HEK293 (cell line): ENCODE results near the gene RNF144A.

Source experiments
- SALL2 ChIP-seq: fragments of 450-650 bp; formaldehyde crosslinking; IDR thresholded peaks from 2 replicates; pipeline ENCODE4 v1.5.0; 2017; ENCODE audit warnings: missing biosample characterization, mild to moderate bottlenecking, missing genetic modification characterization, borderline replicate concordance
- ZBTB7A ChIP-seq: fragments of 450-650 bp; formaldehyde crosslinking; IDR thresholded peaks from 2 replicates; pipeline ENCODE4 v1.5.1; 2016; ENCODE audit warnings: low read depth, missing biosample characterization, missing genetic modification characterization
- ZNF146 ChIP-seq: fragments of 450-650 bp; formaldehyde crosslinking; IDR thresholded peaks from 2 replicates; pipeline ENCODE4 v1.5.1; 2016; ENCODE audit warnings: missing biosample characterization, missing genetic modification characterization
- ZNF169 ChIP-seq: fragments of 450-650 bp; formaldehyde crosslinking; IDR thresholded peaks from 2 replicates; pipeline ENCODE4 v1.5.1; 2016; ENCODE audit warnings: missing biosample characterization, missing genetic modification characterization
- ZNF274 ChIP-seq, 2 experiments: fragments of 200-500 bp in 1 of 2; fragments of 450-650 bp in 1 of 2; sonication (Bioruptor generic) in 1 of 2; formaldehyde crosslinking in 1 of 2; IDR thresholded peaks; 2 replicates each; pipeline versions ENCODE4 v1.5.1 to v1.6.1; 2014 to 2016; ENCODE audit warnings: borderline replicate concordance in 1 of 2, inconsistent platforms in 1 of 2, low read length in 1 of 2, missing biosample characterization in 1 of 2, missing genetic modification characterization in 1 of 2
- ZNF280C ChIP-seq: fragments of 450-650 bp; formaldehyde crosslinking; IDR thresholded peaks from 2 replicates; pipeline ENCODE4 v1.5.1; 2016; ENCODE audit warnings: missing biosample characterization, missing genetic modification characterization
- ZNF350 ChIP-seq: fragments of 450-650 bp; formaldehyde crosslinking; IDR thresholded peaks from 2 replicates; pipeline ENCODE4 v1.5.0; 2017; ENCODE audit warnings: missing biosample characterization, mild to moderate bottlenecking, missing genetic modification characterization
- ZNF529 ChIP-seq: fragments of 450-650 bp; formaldehyde crosslinking; IDR thresholded peaks from 2 replicates; pipeline ENCODE4 v1.5.1; 2017; ENCODE audit warnings: missing genetic modification characterization, missing biosample characterization; ENCODE audit not compliant: insufficient replicate concordance
- TF ChIP-seq, protein P1 (sequence below): fragments of 450-650 bp; formaldehyde crosslinking; IDR thresholded peaks from 2 replicates; pipeline ENCODE4 v1.5.1; 2016; ENCODE audit warnings: missing biosample characterization, missing genetic modification characterization
- TF ChIP-seq, protein P2 (sequence below): fragments of 450-650 bp; formaldehyde crosslinking; IDR thresholded peaks from 2 replicates; pipeline ENCODE4 v1.5.1; 2017; ENCODE audit warnings: missing biosample characterization, mild to moderate bottlenecking, missing genetic modification characterization, moderate library complexity
- TF ChIP-seq, protein P3 (sequence below): fragments of 450-650 bp; formaldehyde crosslinking; IDR thresholded peaks from 2 replicates; pipeline ENCODE4 v1.5.1; 2016; ENCODE audit warnings: missing biosample characterization, missing genetic modification characterization
- TF ChIP-seq, protein P4 (sequence below): fragments of 450-650 bp; formaldehyde crosslinking; IDR thresholded peaks from 2 replicates; pipeline ENCODE4 v1.5.1; 2016; ENCODE audit warnings: missing biosample characterization, missing genetic modification characterization

DNA sequence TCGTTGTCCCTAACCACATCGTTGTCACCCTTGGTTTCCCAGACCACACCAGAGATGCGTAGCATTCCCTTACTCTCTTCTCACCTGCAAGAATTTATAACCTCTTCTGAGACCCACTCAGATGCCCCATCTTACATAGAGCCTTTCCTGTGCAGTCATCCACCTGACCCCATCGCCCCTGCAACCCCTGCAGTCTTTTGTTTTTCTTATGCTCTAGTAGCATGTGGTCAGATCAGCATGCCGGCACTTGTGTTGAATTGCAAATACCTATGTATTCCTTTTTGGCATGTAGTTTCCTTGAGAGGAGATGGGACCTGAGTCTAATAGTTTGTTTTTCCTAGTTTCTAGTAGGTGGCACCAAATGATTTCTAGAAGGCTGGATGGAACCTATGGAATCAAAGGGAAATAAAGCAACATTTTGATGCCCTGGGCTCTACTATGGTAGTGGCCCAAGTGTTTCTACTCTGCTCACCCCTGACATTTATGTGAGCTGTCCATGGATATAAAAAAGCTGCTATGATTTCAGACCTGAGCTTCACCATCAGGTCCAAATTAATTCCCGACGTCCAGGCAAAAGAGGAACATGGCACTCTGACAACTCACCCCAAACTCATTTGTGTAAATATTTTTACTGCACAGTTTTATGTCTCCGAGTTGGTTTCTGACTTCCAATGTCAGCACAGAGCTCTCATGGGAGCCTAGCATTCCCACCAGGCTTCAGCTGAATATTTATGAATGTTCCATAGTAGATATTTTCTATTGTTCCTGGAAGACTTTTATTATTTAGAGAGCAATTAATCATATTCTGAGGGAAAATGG lies 143.6 kb downstream of the RNF144A start:
- TF ChIP-seq ZNF280C (tag by site-specific recombination) (no peak), ZBTB7A (tag by site-specific recombination) (no peak), ZNF529 (tag by site-specific recombination) (no peak), SALL2 (no peak), ZNF350 (no peak), ZNF169 (tag by site-specific recombination) (no peak), ZNF146 (tag by site-specific recombination) (no peak), ZNF274 (IDR thresholded peaks at IDR 0.05; ENCODE audit: low read length) (no peak), ZNF274 (tag by site-specific recombination; IDR thresholded peaks at IDR 0.05; ENCODE audit: borderline replicate concordance) (no peak)
- TF ChIP-seq, protein P1, sequence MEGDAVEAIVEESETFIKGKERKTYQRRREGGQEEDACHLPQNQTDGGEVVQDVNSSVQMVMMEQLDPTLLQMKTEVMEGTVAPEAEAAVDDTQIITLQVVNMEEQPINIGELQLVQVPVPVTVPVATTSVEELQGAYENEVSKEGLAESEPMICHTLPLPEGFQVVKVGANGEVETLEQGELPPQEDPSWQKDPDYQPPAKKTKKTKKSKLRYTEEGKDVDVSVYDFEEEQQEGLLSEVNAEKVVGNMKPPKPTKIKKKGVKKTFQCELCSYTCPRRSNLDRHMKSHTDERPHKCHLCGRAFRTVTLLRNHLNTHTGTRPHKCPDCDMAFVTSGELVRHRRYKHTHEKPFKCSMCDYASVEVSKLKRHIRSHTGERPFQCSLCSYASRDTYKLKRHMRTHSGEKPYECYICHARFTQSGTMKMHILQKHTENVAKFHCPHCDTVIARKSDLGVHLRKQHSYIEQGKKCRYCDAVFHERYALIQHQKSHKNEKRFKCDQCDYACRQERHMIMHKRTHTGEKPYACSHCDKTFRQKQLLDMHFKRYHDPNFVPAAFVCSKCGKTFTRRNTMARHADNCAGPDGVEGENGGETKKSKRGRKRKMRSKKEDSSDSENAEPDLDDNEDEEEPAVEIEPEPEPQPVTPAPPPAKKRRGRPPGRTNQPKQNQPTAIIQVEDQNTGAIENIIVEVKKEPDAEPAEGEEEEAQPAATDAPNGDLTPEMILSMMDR (tag by site-specific recombination), result no peak
- TF ChIP-seq, protein P2, sequence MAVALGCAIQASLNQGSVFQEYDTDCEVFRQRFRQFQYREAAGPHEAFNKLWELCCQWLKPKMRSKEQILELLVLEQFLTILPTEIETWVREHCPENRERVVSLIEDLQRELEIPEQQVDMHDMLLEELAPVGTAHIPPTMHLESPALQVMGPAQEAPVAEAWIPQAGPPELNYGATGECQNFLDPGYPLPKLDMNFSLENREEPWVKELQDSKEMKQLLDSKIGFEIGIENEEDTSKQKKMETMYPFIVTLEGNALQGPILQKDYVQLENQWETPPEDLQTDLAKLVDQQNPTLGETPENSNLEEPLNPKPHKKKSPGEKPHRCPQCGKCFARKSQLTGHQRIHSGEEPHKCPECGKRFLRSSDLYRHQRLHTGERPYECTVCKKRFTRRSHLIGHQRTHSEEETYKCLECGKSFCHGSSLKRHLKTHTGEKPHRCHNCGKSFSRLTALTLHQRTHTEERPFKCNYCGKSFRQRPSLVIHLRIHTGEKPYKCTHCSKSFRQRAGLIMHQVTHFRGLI (tag by site-specific recombination), result no peak
- TF ChIP-seq, protein P3, sequence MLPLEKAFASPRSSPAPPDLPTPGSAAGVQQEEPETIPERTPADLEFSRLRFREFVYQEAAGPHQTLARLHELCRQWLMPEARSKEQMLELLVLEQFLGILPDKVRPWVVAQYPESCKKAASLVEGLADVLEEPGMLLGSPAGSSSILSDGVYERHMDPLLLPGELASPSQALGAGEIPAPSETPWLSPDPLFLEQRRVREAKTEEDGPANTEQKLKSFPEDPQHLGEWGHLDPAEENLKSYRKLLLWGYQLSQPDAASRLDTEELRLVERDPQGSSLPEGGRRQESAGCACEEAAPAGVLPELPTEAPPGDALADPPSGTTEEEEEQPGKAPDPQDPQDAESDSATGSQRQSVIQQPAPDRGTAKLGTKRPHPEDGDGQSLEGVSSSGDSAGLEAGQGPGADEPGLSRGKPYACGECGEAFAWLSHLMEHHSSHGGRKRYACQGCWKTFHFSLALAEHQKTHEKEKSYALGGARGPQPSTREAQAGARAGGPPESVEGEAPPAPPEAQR (tag by site-specific recombination), result no peak
- TF ChIP-seq, protein P4, sequence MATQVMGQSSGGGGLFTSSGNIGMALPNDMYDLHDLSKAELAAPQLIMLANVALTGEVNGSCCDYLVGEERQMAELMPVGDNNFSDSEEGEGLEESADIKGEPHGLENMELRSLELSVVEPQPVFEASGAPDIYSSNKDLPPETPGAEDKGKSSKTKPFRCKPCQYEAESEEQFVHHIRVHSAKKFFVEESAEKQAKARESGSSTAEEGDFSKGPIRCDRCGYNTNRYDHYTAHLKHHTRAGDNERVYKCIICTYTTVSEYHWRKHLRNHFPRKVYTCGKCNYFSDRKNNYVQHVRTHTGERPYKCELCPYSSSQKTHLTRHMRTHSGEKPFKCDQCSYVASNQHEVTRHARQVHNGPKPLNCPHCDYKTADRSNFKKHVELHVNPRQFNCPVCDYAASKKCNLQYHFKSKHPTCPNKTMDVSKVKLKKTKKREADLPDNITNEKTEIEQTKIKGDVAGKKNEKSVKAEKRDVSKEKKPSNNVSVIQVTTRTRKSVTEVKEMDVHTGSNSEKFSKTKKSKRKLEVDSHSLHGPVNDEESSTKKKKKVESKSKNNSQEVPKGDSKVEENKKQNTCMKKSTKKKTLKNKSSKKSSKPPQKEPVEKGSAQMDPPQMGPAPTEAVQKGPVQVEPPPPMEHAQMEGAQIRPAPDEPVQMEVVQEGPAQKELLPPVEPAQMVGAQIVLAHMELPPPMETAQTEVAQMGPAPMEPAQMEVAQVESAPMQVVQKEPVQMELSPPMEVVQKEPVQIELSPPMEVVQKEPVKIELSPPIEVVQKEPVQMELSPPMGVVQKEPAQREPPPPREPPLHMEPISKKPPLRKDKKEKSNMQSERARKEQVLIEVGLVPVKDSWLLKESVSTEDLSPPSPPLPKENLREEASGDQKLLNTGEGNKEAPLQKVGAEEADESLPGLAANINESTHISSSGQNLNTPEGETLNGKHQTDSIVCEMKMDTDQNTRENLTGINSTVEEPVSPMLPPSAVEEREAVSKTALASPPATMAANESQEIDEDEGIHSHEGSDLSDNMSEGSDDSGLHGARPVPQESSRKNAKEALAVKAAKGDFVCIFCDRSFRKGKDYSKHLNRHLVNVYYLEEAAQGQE (tag by site-specific recombination), result no peak
